HG02885 (cell line): ENCODE data around the gene ESPN.
"Not testable (repeated sequence)": the region's sequence is repeated elsewhere in the genome, so short reads cannot be mapped to it uniquely, and the experiment has no call there.

Experiments
- ATAC-seq: cut with Tn5 transposase; IDR thresholded peaks from one replicate; pipeline ENCODE4 v1.9.1; 2021; ENCODE audit warnings: mild to moderate bottlenecking; ENCODE audit not compliant: unreplicated experiment, poor library complexity

ESPN gene, protein sequence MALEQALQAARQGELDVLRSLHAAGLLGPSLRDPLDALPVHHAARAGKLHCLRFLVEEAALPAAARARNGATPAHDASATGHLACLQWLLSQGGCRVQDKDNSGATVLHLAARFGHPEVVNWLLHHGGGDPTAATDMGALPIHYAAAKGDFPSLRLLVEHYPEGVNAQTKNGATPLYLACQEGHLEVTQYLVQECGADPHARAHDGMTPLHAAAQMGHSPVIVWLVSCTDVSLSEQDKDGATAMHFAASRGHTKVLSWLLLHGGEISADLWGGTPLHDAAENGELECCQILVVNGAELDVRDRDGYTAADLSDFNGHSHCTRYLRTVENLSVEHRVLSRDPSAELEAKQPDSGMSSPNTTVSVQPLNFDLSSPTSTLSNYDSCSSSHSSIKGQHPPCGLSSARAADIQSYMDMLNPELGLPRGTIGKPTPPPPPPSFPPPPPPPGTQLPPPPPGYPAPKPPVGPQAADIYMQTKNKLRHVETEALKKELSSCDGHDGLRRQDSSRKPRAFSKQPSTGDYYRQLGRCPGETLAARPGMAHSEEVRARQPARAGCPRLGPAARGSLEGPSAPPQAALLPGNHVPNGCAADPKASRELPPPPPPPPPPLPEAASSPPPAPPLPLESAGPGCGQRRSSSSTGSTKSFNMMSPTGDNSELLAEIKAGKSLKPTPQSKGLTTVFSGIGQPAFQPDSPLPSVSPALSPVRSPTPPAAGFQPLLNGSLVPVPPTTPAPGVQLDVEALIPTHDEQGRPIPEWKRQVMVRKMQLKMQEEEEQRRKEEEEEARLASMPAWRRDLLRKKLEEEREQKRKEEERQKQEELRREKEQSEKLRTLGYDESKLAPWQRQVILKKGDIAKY

DNA sequence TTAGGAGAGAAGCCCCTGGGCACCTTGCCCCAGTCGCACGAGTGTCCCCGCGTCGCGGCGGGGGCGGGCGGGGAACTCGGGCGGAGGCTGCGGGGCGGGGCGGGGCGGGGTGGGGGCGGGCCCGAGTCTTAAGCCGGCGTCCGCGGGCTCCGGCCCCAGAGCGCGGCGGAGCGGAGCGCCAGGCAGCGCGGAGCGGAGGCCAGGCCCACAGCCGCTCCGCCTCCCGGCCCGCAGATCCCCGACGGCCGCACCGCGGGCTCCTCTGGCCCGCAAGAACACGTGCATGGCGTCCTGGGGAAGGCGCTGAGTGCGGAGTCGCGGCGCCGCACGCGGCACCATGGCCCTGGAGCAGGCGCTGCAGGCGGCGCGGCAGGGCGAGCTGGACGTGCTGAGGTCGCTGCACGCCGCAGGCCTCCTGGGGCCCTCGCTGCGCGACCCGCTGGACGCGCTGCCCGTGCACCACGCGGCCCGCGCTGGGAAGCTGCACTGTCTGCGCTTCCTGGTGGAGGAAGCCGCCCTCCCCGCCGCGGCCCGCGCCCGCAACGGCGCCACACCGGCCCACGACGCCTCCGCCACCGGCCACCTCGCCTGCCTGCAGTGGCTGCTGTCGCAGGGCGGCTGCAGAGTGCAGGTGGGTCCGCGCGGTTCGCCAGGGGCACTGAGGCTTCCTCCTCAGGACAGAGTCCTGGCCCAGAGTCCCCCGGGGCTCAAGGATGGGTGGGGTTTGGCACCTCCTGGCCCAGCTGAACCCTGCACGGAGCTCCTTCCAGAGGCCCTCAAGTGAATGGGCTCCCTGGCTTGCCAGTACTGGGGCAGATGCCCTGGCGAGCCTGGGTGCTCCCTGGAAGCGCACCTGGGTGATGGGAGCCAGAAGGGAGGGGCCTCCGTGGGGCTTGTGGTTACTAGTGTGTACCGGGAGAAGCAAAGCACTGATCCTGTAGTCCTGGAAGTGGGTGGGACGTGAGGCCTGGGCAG lies at the start of gene ESPN:
Gene ESPN, plus strand, starts transcription at position 158 of the 975 bp plus-strand sequence. Its CDS starts 180 bp downstream, at position 338.
- ATAC-seq, result no peak

DNA sequence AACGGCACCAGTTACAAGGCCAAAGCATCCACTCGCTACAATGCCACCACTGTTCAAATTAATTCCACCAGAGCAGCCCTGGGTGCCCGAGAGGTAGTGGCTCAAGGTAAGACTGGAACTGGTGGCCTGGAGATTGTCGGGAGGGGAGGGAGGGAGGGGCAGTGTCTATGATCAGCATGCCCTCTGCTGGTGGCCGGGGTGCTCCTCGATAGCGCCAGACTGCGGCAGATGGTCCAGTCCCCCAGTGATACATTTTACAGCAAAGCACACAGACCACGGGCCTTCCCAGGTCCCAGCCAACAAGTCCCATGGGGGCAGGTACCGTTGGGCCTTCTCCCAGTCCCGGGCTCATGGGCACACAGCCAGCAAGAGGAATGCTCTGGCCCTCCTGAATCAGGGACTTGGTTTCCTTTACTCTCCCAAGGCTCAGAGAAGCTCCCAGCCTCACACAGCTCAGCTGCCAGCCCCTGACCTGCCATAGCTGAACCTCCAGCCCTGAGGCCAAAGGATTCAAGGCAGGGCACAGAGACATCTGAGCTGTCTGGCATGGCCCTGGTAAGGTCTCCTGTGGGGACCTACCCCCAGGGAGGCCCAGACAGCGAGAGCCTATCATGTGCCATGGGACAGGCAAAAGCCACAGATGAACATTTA lies 46.4 kb upstream of the ESPN start:
- ATAC-seq, result no peak

DNA sequence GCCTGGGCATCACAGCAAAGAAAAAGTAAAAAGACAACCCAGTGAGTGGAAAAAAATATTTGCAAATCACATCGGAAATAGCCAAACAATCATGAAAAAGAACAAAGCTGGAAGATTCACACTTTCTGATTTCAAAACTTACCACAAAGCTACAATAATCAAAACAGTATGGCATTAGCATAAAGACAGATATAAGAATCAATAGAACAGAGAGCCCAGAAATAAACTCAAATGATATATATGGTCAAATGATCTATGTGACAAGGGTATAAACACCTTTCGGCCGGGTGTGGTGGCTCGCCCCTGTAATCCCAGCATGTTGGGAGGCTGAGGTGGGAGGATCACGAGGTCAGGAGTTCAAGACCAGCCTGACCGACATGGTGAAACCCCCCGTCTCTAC lies 44.5 kb upstream of the ESPN start:
- ATAC-seq, result no peak

DNA sequence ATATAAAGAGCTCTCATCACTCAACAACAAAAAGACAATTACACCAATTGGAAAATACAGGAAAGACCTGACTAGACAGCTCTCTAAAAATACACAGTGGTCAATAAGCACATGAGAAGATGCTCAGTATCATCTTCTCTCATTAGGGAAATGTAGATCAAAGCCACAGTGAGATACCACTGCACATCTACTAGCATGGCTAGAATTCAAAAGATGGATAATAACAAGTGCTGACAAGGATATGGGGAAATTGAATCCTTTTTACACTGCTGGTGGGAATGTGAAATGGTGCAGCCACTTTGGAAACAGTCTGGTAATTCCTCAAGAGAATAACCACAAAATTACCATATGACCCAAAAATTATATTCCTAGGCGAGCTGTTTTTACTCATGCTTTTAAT lies 40.4 kb upstream of the ESPN start:
- ATAC-seq, result no peak

DNA sequence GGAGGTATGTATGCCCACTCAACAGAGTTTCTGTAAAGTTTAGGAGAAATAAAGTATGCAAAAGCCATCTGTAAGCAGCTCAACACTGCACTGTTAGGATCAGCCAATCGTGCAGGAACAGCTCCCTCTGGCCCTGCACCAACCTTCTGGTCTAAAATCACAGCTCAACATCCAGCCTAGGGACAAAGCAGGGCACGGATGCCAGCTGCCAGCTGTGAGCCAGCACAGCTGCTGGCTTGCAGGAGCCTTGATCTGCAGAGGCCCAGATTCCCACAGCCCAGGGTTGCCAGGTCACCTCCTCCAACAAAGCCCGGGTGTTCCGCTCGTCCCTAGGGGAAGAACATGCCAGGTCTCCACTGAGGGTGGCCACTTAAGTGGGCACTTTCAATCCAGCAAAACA lies 39.6 kb upstream of the ESPN start:
- ATAC-seq, result no peak

- ATAC-seq, result no peak
Observed at GRCh38 chr1:6385488-6386191, 38.9 kb upstream of the ESPN start.

- ATAC-seq, result no peak
Observed at GRCh38 chr1:6386371-6386949, 38.1 kb upstream of the ESPN start.

GRCh38 chr1:6389971-6390370 lies 34.6 kb upstream of the ESPN start:
- no peak for ATAC-seq

DNA sequence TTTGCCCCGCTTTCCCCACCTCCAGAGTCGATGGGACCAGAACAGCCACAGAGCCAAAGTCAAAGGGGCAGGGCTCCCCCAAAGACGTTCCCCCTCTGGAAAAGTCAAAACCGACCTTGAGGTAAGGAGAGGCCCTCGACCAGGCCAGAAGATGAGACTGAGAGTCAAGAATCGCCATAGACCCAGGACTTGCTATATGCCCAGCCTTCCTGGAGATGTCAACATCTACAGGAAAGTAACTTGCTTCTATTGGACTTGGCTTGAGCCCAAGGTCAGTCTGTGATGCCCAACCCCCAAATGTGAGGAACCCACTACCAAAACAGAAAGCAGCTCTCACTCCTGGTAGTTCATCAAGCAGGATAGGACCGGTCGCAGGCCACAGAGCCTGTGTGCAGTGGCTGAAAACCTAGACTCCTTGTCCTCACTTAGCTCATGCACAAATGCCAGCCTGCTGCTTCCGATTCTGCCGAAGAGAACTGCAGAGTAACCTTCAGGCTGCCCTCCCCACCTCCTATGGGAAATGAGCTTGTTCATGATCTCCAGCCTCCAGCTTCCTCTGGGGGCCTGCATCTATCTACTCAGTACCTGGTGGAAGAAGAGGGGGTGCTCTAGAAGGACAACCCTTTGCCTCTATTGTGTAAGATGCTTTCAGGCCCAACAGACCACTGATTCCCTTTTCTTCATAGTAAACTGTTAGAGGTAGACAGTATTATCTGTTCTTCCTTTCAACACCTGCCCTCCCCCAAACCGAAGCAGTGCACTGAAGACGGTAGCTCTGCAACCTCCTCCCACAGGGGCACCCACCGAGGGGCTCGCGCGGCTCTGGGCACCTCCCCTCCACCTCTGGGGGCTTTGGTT lies 32.4 kb upstream of the ESPN start:
- ATAC-seq, result no peak

DNA sequence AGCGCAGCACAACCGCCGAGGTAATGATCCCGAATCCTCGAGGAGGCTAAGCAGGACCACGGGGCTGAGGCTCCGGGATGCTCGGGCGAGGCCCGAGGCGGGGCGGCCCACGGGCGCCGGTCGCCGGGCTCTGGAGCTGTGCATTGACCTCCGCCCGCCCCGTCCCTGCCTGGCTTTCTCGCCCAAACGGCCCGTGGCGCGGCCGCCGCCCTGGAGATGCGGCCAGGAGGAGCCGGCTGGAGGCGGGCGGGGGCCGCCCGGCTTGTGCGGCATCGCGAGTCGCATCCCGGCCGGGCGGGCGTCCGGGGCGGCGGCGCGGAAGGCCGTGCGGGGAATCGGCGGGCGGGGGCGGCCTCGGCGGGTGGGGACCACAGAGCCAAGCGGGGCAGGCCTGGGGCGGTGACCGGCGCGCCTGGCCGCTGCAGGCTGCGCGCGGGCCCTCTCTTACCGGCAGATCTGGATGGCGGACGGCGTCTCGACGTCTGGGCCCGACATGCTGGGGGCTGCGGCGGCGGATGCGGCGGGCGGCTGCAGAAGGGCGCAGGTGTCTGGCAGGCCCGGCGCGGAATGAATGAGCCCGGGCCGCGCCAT lies 31.7 kb upstream of the ESPN start:
- peak; percentile 3 for ATAC-seq

- peak; percentile 82 for ATAC-seq
Observed at GRCh38 chr1:6393400-6394187, 31.0 kb upstream of the ESPN start, which contains the start of gene ACOT7. ACOT7 (minus strand) TSS chr1:6393767; CDS start chr1:6393399, 368 bp downstream.

- not testable (repeated sequence) for ATAC-seq
Observed at GRCh38 chr1:6395130-6395529, 29.4 kb upstream of the ESPN start.

GRCh38 chr1:6395781-6396244 lies 28.8 kb upstream of the ESPN start:
- not testable (repeated sequence) for ATAC-seq

- no peak for ATAC-seq
Observed at GRCh38 chr1:6396998-6397397, 27.6 kb upstream of the ESPN start.

DNA sequence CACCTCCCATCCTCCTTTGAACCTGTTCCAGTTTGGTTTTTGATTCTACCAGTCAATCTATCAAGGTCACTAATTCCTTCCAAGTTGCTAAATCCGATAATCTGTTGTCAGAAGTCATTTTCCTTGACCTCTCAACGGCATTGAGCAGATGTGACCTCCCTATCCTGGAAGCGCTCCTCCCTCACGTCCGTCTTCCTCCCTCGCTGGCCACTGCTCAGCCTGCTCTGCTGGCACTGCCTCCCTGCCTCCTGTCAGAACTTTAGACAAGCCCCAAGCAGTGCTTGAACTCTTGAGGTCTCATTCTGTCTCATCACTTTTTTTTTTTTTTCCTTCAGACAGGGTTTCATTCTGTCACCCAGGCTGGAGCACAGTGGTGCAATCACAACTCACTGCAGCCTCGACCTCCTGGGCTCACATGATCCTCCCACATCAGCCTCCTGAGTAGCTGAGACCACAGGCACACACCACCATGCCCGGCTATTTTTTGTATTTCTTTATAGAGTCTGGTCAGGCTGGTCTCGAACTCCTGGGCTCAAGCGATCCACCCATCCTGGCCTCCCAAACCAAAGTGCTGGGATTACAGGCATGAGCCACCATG lies 26.6 kb upstream of the ESPN start:
- ATAC-seq, result no peak

DNA sequence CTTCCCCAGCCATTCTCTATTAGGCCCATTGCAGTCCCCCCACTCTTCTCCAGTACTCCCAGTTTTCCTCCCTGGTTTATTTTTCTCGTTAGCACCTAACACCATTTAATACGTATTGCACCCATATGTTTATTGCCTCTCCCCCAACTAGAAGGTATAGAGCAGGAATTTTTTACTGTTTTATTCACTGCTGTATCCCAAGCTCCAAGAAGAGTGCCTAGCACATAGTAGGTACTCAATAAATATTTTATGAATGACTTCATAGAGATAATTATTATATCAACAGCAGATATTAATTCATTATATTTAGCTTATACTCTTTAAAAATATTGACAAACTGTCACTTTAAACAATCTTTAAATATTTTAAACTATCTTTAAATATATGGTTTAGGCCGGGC lies 25.3 kb upstream of the ESPN start:
- ATAC-seq, result no peak
